ENCODE data around the gene GLI1.

The GLI1 gene

GRCh38 chr12:57521525-57522010, 62.0 kb downstream of the GLI1 start:
- DNase-seq, result peak; percentile 52 to 55
